Activated CD8-positive, alpha-beta memory T cell treated with anti-CD3 and anti-CD28 coated beads, Interleukin-2, amount 50 U/mL, for 1 hour (primary cell): ENCODE measurements around the gene VPS45.
"Not testable (repeated sequence)": the region's sequence is repeated elsewhere in the genome, so short reads cannot be mapped to it uniquely, and the experiment has no call there.

Source experiments
- DNase-seq: peaks from one replicate; pipeline ENCODE4 v3.0.0-alpha.2; 2020; ENCODE audit errors: extremely low read depth

Gene VPS45

DNA sequence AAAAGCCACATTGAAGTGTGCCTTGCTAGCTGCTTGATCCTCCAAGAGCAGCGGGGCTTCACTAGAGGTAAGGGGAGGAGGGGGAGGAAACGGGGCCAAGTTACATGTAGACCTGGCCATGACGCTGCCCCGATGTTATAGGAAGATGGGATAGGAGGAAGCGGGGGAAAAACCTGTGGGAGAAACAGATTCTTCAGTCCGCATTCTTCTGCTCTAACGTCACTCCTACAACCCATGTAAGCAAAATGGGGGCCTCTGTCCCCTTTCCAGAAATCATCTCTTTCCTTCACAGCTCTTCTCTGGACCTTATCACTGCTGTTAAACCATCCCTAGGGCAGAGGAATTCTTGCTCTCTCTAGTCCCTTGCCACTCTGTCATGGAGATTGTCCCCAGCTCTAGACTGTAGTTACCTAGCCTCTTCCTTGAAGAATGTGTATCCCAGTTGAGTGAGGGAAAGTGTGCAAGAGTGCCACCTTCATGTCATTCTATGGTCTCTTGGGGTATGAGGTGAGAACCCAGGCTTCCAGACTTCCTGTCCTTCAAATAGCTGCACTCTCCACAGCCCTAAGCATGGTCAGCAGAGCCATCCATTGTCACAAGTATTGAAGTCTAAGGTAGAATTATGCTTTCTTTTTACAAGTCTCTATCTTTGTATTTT is 93.5 kb downstream of the VPS45 start:
- DNase-seq: no peak

DNA sequence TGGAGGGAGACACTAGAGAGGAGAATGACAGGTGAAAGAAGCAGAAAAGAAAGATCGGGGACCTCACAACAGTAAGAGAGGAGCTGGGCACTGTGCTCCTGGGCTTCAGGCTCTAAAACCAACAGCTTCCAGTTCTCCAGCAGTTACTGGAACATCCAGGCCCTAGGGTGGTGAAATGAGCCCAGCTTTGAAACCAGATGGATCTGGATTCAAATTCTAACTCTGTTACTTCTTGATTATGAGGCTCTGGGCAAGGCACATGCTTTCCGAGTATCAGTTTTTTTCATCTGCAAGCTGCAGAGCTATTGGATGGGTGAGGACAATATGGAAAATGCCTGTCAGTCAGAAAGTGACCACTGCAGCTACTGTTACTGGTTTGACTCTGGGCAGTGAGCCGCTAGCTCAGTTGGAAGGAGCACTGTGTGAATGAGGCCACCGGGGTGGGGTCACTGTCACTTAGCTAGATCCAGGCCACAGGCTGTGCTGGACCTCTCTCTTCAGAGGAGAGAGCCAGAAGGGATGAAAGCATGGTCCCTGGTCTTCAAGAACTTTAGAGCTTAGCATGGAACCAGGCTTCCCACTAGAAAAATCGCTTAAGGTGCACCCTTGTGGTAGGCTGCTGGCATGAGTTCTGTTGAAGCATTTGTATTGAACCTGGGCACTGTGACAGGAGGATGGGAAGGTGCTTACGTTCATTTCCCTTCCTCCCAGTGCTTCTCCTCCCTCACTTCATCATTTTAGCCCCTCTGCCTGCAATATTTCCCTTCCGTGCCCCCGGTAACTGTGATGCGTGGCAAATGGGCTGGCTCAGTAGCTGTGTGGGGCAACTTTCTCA is 94.4 kb downstream of the VPS45 start:
- DNase-seq: no peak

DNA sequence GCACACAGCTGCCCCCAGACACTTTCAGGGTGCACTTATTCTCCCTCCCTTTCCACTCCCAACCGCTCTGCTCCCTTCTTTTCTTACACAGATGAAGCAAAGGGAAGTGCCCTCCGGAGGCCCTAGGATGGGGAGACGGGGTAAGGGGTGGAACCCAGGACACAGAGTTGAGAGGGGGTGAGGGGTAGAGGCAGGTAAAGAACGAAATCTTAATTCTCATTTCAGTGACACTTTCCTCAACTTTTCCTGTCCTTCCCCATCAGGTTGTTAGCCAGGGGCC is 94.9 kb downstream of the VPS45 start:
- no peak for DNase-seq

DNA sequence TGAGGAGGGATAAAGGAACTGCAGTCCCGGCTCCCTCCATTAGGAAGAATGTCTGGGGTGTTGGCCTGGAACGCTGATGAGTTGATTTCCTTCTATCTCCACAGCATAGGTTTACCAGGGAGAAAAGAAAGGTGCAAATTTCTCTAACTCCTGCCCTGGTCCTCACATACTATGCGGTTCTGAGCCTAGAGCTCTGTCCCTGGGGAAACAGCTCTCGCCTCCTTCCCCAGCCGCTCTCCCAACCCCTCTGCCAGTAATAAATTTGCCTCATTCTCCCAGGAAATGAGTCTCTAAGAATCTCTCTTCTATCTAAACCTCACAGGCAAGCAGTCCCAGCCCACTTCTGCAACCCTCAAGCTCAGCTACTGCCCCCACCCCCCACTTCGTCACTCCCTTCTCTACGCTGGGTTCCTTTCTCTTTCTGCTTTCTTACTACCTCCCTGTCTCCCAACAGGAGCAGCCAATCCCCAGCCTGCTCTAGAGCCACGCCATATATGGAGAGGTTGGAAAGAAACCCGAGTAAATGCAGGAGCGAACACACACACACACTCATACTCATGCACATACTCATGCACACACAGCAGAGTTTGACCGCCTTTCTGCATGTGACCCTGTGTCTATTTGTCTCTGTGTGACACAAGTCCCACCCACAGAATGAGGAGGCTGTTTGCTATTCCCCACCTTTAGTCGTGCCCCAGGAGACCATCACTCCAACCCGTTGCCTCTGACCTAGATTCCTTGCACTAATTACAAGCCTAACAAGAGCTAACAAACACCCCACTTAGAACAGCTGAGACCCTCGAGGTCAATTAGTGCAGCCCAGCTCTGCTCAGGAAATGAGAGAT is 95.5 kb downstream of the VPS45 start:
- DNase-seq: no peak

DNA sequence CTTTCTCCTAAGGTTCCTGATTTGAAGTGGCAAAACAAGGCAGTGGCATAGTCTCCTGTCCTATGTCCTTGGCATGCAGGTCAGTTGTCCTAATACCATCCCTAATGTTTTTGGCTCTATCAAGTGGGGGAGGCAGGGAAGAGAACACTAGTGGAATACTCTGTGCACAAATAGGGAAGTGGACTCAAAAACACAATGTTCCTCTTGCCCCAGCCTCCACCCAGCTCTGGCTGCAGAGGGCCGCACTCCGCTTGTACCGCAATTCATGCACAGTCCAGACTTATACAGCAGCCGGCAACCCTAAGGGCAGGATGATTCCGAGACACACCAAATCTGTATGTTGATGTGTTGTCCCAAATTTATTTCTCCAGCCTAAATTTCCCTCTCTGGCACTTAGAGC is 96.6 kb downstream of the VPS45 start:
- no peak for DNase-seq

DNA sequence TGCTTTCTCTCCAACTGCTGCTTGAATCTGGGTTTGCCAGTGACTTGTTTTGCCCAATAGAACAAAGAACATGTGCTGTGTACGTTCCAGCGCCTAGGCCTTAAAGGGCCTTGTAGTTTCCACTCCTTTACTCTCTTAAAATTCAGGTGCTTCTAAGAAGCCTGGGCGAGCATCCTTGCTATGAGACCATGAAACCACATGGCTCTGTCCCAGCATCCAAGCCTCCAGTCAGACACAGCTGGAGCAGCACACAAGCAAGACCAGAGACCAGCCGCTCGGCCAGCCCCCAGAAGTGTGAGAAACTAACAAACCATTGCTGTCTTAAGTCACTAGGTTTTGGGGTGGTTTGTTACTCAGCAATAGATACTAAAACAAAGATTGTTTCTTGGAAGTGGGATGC is 97.2 kb downstream of the VPS45 start:
- DNase-seq: no peak

DNA sequence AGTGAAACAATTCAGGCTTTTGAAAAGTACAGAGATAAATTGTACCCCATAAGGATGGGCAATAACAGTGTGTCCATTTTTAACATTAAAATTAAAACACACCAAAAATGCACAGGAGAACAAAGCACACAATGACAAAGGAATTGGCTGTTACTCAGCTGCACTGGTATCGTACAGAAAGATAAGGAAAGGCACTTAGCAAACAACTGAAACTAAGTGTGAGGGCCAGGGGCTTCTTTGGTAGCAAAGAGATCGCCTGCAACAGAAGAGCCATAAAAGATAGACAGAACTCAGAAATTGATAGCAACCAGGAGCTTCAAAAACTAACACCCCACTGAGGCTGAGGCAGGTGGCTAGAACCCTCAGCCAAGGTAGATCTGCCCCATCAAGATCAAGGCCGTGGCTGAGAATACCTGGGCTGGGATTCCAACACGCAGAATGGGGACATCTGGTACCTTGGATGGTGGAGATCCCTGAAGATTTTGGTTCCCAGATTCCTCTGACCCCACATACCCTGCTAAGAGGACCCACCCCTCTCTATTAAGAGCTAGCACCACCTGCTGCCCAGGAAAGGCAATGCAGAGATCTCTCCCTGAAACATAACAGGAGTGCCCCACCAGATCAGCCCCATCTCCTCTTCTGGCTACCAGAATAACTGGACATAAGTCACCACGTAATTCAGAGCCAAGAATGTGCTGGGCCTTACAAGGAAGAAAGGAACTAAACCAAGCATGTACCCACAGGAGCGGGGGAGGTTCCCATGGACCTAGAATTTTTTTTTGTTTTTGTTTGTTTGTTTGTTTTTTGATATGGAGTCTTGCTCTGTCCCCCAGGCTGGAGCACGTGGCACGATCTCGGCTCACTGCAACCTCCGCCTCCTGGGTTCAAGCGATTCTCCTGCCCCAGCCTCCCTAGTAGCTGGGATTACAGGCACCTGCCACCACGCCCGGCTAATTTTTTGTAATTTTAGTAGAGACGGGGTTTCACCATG is 98.3 kb downstream of the VPS45 start:
- no peak for DNase-seq

DNA sequence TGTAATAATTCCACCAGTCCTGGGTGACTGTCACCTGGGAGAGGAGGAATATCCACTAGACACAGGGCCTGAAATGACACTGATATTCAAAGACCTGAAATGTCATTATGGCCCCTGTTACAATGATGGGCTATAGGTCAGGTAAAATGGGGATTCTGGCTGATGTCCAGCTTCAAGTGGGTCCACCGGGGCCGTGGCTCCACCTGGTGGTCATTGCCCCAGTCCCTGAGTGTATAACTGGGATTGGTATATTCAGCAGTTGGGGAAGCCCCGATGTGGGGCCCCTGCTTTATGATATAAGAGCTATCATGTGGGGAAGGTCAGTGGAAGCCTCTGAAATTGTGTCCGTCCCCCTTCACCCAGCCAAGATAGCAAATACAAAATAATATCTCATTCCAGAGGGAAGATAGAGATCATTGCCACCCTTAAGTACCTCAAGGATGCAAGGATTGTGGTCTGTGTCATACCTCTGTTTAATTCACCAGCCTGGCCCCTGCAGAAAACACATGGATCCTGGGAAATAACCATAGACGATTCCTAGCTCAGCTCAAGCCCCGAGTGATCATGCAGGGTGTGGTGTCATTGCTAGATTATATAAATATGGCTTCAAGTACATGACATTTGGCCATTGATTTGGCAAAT is 101.5 kb downstream of the VPS45 start:
- DNase-seq: no peak

DNA sequence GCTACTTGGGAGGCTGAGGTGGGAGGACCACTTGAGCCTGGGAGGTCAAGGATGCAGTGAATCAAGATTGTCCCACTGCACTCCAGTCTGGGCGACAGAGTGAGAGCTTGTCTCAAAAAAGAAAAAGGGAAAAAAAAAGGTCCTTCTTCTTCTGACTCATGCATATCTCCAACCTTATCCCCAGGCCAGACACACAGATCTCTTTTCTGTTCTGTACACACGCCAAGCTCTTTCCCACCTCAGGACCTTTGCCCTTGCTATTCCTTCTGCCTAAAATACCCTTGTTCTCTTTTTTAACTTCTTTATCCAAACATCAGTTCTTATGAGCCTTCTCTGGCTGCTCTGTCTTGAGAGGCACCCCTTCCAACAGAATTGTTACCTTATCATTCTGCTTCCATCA is 104.2 kb downstream of the VPS45 start:
- DNase-seq: no peak

DNA sequence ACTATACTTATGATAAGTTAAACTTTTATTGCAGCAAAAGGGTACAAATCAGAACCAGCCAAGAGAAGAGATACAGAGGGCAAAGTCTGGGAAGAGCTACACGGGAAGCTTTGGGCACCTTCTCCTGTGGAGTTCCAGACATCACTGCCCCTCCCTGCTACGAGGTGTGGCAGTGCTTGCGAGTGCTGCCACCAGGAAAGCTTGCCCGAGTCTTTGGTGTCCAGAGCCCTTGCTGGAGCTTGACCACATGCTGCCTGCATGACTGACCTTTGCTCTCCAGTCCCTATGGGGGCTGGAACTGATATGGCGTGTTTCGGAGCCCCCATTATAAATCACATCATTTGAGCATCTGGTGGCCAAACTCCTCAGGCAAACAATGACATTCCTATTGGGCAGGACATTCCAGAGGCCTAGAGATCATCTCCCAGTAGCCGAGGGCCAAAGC is 105.6 kb downstream of the VPS45 start:
- DNase-seq: no peak

DNA sequence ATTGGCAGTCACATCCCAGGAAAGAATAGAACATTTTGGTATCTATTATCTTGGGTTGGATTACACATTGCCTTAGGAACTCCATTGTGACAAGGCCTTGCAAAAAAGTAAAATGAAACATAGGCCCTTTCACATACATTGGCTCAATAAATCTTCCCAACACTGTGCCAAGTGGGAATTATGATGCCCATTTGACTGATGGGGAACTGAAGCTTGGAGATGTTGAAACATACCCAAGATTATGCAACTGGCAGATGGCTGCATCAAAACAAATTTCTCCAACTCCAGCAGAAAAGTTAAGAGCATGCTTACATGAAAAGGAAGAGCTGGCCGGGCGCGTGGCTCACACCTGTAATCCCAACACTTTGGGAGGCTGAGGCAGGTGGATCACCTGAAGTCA is 109.0 kb downstream of the VPS45 start:
- no peak for DNase-seq

DNA sequence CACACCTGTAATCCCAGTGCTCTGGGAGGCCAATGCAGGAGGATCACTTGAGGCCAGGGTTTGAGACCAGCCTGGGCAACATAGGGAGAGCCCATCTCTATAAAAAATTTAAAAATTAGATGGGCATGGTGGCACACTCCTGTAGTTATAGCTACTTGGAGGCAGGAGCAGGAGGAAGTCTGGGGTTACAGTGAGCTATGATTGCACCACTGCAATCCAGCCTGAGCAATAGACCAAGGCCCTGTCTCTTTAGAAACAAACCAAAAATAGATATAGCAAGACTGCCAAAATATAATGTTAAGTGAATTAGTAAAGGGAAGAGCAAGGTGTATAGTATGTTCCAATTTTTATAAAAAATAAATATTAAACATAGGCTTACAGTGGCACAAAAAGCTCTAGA is 111.0 kb downstream of the VPS45 start:
- DNase-seq: no peak

DNA sequence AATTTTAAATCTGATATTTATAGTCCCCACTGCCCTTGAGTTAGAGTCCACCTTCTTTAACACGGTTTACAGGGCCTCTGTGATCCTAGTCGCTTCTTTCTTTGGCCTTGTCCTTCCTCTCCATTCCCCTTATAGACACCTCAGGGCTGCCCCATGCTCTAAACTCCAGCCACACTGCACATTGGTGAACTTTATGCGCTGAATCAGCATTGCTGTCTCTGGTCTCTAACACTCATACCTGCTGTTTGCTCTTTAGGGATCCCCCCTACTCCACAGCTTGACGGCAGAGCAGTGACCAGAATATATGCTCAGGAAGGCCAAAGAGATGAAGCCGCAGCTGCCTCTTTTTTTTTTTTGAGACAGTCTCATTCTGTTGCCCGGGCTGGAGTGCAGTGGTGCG is 112.3 kb downstream of the VPS45 start:
- DNase-seq: no peak

DNA sequence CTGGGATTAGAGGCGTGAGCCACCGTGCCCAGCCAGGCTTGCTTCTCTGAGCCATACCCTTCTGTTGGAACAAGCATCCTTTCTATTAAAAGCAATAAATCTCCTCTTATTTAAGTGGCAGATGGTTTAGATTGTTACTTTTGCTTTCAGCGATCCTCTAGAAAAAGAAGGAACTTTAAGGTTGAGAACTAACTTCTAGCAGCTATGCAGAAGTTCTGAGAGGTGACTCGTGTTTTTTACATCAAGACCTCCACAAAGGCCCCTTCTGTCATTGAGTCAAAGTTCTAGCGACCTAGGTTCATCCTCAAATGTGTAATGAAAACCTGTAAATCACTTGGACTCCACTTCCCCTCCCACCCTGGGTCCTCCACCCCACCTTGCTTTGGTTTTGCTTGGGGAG is 112.9 kb downstream of the VPS45 start:
- DNase-seq: no peak

DNA sequence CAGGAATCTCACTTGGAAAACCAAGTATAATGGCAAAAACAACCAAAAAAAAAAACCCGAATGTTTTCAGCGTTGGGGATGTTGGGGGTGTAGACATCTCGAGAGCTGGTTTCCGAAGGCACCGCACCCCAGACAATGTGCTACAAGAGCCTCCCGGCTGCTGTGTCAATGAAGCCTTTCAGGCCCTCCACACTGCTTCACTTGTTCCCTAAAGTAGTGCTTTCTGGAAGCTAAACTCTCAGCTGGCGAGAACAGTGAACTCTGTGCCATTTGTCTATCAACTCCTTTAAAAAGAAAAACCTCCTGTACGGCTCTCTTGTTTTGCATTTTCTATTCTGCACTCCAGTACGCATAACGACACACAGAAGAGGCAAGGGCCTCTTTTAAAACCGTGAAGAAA is 114.7 kb downstream of the VPS45 start:
- DNase-seq: no peak

DNA sequence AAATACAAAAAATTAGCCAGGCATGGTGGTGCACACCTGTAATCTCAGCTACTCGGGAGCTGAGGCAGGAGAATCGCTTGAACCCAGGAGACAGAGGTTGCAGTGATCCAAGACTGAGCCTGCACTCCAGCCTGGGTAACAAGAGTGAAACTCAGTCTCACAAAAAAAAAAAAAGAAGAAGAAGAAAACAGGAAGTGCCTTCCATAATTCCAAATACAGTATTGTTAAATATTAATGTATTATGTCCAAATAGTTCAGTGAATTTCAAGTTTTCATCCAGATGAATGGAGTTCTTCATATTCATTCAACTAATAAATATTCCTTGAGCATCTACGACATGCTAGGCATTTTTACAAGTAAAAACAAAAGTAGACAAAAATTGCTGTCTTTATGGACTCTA is 115.5 kb downstream of the VPS45 start:
- no peak for DNase-seq

DNA sequence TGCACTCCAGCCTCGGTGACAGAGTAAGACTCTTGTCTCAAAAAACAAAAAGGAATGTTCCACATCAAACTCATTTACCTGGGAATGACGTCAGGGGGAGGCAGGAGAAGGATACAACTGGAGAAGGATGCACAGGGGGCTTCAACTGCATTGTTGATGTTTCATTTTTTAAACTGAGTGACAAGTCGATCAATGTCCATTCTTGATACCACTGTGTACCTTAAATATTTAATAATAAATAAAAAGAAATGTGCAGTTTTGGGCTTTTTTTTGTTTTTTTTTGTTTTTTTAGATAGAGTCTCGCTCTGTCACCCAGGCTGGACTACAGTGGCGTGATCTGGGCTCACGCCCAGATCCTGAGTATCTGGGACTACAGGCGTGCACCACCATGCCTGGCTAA is 117.9 kb downstream of the VPS45 start:
- DNase-seq: no peak

DNA sequence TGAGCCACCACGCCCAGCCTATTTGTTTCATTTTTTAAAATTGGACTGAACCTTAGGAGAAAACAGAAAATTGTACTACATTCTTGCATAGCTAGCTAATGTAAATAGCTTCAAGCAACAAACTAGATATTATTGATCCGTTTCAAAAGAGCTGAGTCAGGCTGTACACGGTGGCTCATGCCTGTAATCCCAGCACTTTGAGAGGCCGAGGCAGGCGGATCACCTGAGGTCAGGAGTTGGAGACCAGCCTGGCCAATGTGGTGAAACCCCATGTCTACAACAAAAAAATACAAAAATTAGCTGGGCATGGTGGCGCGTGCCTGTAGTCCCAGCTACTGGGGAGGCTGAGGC is 118.8 kb downstream of the VPS45 start:
- not testable (repeated sequence) for DNase-seq

DNA sequence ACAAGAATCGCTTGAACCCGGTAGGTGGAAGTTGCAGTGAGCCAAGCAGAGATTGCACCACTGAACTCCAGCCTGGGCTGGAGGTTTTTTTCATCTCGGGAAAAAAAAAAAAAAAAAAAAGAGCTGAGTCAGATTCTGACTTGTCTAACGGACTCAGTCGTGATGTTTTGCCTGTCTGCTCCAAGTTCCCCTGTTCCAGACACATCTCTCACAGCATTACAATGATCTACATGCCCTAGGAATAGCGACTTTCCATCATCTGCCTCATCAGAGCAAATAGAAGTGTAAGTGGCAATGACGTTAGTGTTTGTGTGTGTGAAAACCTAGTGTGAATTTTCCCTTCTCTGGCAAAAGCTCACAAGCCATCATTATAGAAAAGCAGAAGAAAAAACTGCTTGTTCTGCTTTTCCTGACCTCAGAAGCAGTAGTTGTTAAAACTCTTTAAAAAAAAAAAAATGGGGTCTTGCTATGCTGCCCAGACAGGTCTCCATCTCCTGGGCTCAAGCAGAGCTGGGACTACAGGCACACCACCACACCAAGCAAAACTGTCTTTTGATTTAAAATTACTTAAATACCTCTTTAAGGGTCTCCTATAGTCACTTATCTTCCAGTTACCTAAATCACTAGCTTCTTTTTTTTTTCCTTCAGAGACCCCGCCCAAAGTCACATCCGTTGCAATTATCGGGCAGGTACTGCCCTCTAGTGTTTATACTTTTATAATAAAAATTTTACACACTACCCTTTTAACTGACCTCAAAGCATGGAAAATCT is 119.4 kb downstream of the VPS45 start:
- DNase-seq: no peak

DNA sequence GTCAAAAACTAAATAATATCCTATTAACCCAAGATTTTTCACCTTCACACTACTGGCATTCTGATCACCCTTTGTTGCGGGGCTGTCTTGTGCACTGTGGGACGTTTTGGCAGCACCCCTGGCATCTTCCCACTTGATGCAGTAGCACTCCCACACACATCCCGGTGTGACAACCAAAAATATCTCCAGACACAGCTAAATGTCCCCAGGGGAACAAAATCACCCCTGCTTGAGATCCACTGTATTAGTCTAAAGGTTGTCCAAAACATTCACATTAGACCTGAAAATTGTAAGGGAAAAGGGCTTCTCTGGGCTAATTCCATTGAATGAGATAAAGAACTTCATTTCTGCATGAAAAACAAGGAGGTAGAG is 120.0 kb downstream of the VPS45 start:
- DNase-seq: no peak

DNA sequence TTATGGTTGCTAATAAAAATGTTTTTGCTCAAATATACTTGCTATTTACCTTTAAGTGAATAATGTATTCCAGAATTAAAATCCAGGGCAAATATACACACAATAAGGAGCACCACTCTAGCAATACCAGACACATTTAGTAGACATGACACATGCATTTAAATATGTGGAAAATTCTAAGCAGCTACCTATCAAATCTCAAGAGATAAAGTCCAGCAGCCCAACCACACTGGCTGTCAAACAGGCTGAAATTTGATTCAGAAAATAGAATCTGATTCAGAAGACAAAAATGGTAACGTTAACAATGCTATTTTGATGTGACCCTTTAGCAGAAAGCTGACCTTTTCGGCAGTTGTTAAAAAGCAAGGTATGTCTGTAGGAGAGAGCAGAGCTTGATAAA is 124.4 kb downstream of the VPS45 start:
- no peak for DNase-seq
